Omental fat pad (tissue), 4 donors: Measurements from ENCODE around the gene UBAP2. TPM values are rescaled to one million over a fixed set of nuclear protein-coding genes. Genes with fewer than 3 reads are reported as not detected.
"Not testable (repeated sequence)": the region's sequence is repeated elsewhere in the genome, so short reads cannot be mapped to it uniquely, and the experiment has no call there.

Experiments
- ATAC-seq: fragments of 150-250 bp; one replicate; pipeline ENCODE4 v1.9.1; 2016; ENCODE audit warnings: mild to moderate bottlenecking, moderate library complexity; ENCODE audit not compliant: low FRiP score
- DNase-seq: peaks from one replicate; pipeline ENCODE4 v3.0.0-alpha.2; 2019; ENCODE audit warnings: low spot score
- CTCF ChIP-seq, 3 donors: fragments of 450-650 bp; IDR thresholded peaks; one replicate each; pipeline ENCODE4 v1.5.1; 2016 to 2017; ENCODE audit warnings: antibody characterized with exemption in 3 of 3, mild to moderate bottlenecking in 3 of 3, moderate library complexity in 2 of 3
- total RNA-seq, 4 donors: library from RNA; depleted of rRNA; stranded (reverse); fragments of >200 nt; gene quantifications; one replicate each; pipeline ENCODE4 v1.1.0, GENCODE V29; 2016

The UBAP2 gene
- total RNA-seq, 4 donors from 2014 or later: 16.1 to 27.6 (median 20.9) TPM

- DNase-seq (no peak), ATAC-seq (no peak)
- no peak for TF ChIP-seq CTCF (IDR thresholded peaks at IDR 0.05)
These were observed 14.0 kb downstream of the UBAP2 start for GRCh38 chr9:34034698-34035065.

GRCh38 chr9:34032631-34033030 is 16.1 kb downstream of the UBAP2 start:
- no peak for TF ChIP-seq CTCF (IDR thresholded peaks at IDR 0.05)
- no peak for ATAC-seq
- no peak for DNase-seq

- ATAC-seq (no peak), DNase-seq (no peak)
- TF ChIP-seq CTCF (IDR thresholded peaks at IDR 0.05): no peak
These were observed 20.7 kb downstream of the UBAP2 start for GRCh38 chr9:34027845-34028574.

- TF ChIP-seq CTCF (IDR thresholded peaks at IDR 0.05): no peak
- ATAC-seq (no peak), DNase-seq (no peak)
These were observed 22.9 kb downstream of the UBAP2 start for GRCh38 chr9:34025811-34026210.

- DNase-seq (no peak), ATAC-seq (no peak)
- no peak for TF ChIP-seq CTCF (IDR thresholded peaks at IDR 0.05)
These were observed 23.6 kb downstream of the UBAP2 start for GRCh38 chr9:34025062-34025461.

- not testable (repeated sequence) for DNase-seq, ATAC-seq
These were observed 24.2 kb downstream of the UBAP2 start for GRCh38 chr9:34024476-34024875.

- ATAC-seq (no peak), DNase-seq (no peak)
- TF ChIP-seq CTCF (IDR thresholded peaks at IDR 0.05): no peak
These were observed 32.5 kb downstream of the UBAP2 start for GRCh38 chr9:34016149-34016548.
